ENCODE measurements around the gene ATPAF2. TPM values are rescaled to one million over a fixed set of nuclear protein-coding genes. Genes with fewer than 3 reads are reported as not detected.

ATPAF2 gene
- total RNA-seq, 2 experiments from 2014 or later, result 31.0 to 33.3 TPM

DNA sequence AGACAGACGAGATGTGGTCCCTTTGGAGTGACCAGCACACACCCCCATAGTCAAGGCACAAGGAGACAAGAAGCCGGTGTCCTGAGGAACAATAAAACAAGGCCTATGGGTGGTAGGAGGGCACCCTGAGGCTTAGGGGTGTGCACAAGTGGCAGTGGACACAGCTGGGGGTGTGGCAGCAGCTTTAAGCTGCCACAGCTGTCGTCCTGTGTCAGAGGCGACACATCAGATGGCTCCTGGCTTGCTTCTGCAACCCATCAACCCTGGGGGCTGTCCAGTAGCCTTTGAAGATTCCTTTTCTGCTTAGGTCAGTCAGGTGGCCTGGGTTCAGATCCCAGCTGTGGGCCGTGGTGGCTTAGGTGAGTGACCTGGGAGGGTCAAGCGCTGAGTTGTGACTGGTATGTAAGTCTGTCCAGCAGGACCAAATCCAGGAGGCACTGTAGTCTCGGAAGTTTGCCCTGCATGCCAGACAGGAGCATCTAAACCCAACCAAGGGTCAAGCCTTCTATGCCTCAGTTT lies 50.5 kb downstream of the ATPAF2 start:
- Mint-ChIP-seq H3K36me3 (no peaks in the 10 kb centered on the region), H3K4me1 (no peaks in the 10 kb centered on the region), H3K4me3 (no peak overlapping the region), H3K9me3 (no peaks in the 10 kb centered on the region), H3K27me3 (no peaks in the 10 kb centered on the region), H3K27ac (no peak overlapping the region)
- no peak for DNase-seq

DNA sequence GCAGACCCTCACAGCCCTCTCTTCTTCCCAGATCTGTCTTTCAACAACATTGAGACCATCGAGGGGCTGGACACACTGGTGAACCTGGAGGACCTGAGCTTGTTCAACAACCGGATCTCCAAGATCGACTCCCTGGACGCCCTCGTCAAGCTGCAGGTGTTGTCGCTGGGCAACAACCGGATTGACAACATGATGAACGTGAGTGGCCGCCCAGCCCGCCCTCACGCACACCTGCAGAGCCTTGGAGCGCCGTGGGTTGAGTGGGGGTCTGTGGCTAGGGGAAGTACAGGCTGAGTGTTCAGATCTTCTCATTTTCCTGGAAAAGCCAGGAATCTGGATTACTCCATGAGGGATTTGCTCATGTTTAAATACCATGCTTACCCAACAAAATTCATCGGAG lies 51.1 kb downstream of the ATPAF2 start:
- Mint-ChIP-seq H3K4me1 (no peaks in the 10 kb centered on the region), H3K9me3 (no peaks in the 10 kb centered on the region), H3K27me3 (no peaks in the 10 kb centered on the region), H3K36me3 (no peaks in the 10 kb centered on the region), H3K27ac (no peak overlapping the region), H3K4me3 (no peak overlapping the region)
- no peak for DNase-seq

DNA sequence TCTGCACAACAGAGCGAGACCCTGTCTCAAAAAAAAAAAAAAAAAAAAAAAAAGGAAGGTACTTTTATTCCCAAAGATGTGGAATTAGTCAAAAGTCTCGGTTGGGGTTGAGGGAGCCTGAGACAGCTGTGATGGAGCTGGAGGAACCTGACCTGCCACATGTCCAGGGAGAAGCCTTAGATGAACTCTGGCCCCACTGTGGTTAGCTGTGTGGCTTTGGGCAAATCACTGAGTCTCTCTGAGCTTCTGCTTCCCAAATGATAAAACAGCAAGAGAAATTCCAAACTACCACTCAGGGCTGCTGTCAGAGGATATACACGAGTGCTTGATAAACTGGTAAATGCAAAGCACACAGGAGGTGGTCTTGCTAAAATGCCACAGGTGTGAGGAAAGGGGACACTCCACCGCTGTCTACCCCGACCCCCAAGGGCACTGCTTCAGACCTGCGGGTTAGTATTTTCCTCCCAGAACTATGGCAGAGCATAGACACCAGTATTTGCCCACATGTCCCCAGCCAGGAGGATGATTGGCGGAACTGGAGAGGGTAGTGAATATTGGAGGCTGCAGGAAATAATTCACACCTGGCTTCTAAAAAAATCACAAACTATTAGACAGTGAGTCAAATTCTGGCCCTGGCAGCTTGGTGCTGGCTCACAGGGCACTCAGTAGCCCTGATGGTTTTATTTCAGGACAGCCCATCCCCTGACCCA lies 51.6 kb downstream of the ATPAF2 start:
- no peaks in the 10 kb centered on the region for H3K9me3 Mint-ChIP-seq
- no peak overlapping the region for H3K4me3 Mint-ChIP-seq
- no peak overlapping the region for H3K27ac Mint-ChIP-seq
- no peaks in the 10 kb centered on the region for H3K36me3 Mint-ChIP-seq
- H3K4me1 Mint-ChIP-seq, result no peaks in the 10 kb centered on the region
- DNase-seq, result no peak
- H3K27me3 Mint-ChIP-seq, result no peaks in the 10 kb centered on the region

DNA sequence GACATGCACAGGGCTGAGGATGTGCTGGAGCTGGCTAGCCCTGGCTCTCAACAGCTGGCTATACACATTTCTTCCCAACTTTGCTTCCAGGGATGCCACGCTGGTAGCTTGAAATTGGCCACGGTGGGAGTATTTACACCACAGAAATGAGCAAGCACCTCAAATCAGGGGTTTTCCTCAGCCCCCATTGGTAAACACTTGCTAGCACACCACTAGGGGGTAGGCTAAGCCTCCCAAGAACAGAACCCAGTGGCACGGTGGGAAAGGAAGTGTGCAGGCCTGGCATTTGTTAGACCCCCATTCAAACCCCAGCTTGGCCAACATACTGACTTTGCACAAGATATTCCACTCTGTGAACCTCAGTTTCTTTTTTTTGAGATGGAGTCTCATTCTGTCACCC lies 53.4 kb downstream of the ATPAF2 start:
- Mint-ChIP-seq H3K27ac (no peak overlapping the region), H3K4me3 (no peak overlapping the region), H3K4me1 (no peaks in the 10 kb centered on the region), H3K27me3 (no peaks in the 10 kb centered on the region), H3K9me3 (no peaks in the 10 kb centered on the region), H3K36me3 (no peaks in the 10 kb centered on the region)
- DNase-seq, result peak; percentile 14

DNA sequence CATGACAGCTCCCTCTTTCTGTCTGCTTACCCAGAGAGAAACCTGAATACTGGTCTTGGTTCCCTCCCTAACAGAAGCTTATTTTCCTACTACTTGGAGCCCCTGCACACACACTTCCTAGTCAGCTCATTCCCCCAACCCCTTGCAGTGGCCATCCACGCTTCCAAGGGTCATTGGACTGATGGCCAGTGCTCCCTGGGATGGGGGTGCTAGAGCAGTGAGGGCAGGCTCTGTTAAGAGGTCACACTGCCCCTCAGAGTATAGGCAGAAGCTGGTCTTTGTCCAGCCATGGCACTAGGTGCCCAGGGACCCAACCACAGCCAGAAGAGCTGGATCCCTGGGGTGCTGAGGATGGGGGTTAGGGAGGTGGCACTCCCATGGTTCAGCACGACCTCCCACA lies 53.8 kb downstream of the ATPAF2 start:
- Mint-ChIP-seq H3K27me3 (no peaks in the 10 kb centered on the region), H3K27ac (no peak overlapping the region), H3K4me1 (no peaks in the 10 kb centered on the region), H3K36me3 (no peaks in the 10 kb centered on the region), H3K9me3 (no peaks in the 10 kb centered on the region), H3K4me3 (no peak overlapping the region)
- DNase-seq, result no peak

DNA sequence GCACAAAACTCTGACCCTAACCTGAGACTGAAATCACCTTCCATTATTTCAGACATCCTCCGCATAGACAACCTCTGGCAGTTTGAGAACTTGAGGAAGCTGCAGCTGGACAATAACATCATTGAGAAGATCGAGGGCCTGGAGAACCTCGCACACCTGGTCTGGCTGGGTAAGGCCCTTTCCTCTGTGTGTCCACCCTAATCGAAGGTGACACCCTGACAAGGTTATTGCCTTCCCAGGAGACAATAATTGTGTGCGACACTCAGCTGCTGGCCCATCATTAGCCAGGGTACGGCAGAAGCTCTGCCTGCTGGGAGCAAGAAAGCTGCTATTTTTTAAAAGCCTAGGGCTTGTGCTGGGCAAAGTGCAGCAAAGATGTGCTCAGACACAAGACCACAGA lies 55.2 kb downstream of the ATPAF2 start:
- Mint-ChIP-seq H3K27me3 (no peaks in the 10 kb centered on the region), H3K36me3 (no peaks in the 10 kb centered on the region), H3K4me3 (no peak overlapping the region), H3K4me1 (no peaks in the 10 kb centered on the region), H3K9me3 (no peaks in the 10 kb centered on the region), H3K27ac (no peak overlapping the region)
- no peak for DNase-seq

DNA sequence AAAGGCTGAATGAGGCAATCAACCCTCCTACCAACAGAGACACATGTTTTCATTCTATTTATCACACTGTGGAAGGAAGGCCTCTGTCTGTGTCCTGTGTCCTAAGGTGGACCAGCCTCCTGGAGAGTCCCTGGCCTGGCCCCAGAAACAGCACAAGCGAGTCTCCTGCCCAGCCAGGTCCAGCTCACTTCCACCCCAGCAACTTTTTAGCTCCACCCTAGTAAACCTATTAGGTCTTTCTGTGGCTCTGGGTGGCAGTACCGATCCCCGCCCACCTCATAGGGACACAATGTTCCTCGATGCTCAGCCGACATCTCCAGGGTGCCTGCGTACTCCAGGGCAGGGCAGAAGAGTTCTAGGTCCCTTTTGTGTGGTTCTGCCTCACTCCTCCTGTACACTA lies 55.6 kb downstream of the ATPAF2 start:
- Mint-ChIP-seq H3K27ac (no peak overlapping the region), H3K27me3 (no peaks in the 10 kb centered on the region), H3K4me3 (no peak overlapping the region), H3K4me1 (no peaks in the 10 kb centered on the region), H3K9me3 (no peaks in the 10 kb centered on the region), H3K36me3 (no peaks in the 10 kb centered on the region)
- DNase-seq, result no peak

DNA sequence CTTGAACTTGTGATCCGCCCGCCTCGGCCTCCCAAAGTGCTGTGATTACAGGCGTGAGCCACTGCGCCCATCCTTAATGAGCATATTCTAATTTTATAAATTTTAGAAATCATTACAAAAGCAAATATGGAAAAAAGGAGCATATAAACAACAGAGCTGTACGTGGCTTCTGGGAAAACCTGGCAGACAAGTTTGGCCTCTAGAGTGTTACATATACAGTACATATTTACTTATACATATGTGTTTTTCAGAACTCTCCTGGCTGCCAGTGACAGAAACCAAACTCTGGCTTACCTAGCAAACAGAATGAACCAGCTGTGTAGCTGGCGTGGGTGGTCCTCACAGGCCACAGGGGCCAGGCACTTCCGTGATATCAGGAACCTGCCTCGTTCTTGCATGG lies 56.2 kb downstream of the ATPAF2 start:
- no peaks in the 10 kb centered on the region for H3K36me3 Mint-ChIP-seq
- no peaks in the 10 kb centered on the region for H3K27me3 Mint-ChIP-seq
- H3K9me3 Mint-ChIP-seq, result no peaks in the 10 kb centered on the region
- DNase-seq, result no peak
- H3K4me1 Mint-ChIP-seq, result no peaks in the 10 kb centered on the region
- H3K27ac Mint-ChIP-seq, result no peak overlapping the region
- H3K4me3 Mint-ChIP-seq, result no peak overlapping the region

DNA sequence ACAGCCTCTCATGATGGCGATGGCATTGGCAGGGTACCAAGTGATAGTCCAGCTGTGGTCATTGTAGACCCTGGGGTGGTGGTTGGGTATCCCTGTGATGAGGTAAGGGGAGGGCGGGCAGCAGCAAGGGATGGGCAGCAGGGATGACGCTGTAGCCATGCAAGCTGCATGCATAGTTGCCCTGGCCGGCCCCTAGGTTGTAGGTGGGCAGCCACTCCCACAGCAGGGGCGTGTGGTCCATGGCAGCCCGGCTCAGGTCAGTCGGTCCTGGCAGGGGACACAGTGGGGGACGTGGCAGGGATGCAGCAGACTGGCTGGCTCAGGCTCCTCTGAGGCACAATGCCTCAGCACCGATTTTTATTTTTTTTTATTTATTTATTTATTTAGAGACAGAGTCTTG lies 57.6 kb downstream of the ATPAF2 start:
- H3K4me1 Mint-ChIP-seq, result no peaks in the 10 kb centered on the region
- H3K27me3 Mint-ChIP-seq, result no peaks in the 10 kb centered on the region
- DNase-seq, result no peak
- no peaks in the 10 kb centered on the region for H3K9me3 Mint-ChIP-seq
- H3K36me3 Mint-ChIP-seq, result no peaks in the 10 kb centered on the region
- no peak overlapping the region for H3K4me3 Mint-ChIP-seq
- H3K27ac Mint-ChIP-seq, result no peak overlapping the region

DNA sequence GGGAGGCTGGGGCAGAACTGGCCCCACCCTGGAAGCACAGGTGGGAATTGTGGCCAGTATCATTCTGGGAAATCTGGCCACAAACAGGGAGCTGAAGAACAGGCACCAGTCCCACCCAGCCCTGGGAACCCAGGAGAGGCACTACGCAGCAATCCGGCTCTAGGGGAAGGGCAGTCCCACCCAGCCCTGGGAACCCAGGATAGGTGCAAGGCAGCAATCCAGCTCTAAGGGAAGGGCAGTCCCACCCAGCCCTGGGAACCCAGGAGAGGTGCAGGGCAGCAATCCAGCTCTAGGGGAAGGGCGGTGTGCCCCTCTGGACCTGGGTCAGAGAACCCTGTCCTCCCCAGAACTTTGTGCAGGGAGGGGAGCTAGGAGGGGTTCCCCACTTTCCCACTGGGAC lies 59.2 kb downstream of the ATPAF2 start:
- no peaks in the 10 kb centered on the region for H3K4me1 Mint-ChIP-seq
- no peaks in the 10 kb centered on the region for H3K9me3 Mint-ChIP-seq
- no peak overlapping the region for H3K4me3 Mint-ChIP-seq
- H3K27me3 Mint-ChIP-seq, result no peaks in the 10 kb centered on the region
- no peaks in the 10 kb centered on the region for H3K36me3 Mint-ChIP-seq
- DNase-seq, result no peak
- no peak overlapping the region for H3K27ac Mint-ChIP-seq

DNA sequence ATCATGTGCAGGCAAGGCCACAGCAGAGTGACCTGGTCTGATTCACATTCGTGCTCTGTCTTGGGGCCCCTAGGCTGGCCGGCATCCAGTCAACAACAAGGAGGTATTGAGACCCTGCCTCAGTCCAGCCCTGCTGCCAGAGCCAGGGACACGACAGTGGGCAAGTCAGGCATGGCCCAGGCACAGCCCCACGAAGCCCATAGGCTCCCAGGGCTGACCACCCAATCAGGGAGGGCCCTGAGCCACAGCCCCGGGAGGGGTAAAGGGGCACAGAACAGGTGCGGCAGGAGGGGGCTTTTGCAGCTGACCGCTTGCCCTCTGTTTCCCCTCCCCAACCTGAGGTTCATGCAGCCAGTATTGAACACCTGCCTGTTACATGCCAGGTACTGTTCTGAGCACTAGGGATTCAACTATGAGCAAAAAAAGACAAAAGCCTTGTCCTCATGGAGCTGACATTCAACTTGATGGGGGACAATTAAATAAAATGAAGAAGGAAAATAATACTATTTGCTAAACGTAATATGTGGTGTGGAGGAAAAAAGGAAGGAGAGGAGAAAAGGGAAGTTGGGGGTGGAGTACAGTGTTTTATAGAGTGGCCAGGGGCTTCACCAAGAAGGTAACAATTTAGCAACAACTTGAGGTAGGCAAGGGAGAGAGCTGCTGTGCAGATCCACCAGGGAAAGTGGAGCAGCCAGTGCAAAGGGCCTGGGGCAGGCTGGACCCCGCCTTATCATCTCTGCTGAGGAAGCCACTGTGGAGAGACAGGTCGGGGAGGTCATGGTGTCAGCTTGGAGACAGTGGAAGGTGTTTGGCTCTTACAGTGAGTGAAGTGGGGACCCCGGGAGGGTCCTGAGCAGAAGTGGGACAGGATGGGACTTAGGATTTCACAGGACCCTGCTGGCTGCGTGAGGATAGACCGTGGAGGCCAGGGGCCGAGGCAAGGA lies 60.2 kb downstream of the ATPAF2 start:
- no peaks in the 10 kb centered on the region for H3K9me3 Mint-ChIP-seq
- H3K27ac Mint-ChIP-seq, result no peak overlapping the region
- H3K27me3 Mint-ChIP-seq, result no peaks in the 10 kb centered on the region
- H3K4me1 Mint-ChIP-seq, result peaks cover under 1% of the 10 kb centered on the region
- H3K4me3 Mint-ChIP-seq, result no peak overlapping the region
- no peak for DNase-seq
- no peaks in the 10 kb centered on the region for H3K36me3 Mint-ChIP-seq

DNA sequence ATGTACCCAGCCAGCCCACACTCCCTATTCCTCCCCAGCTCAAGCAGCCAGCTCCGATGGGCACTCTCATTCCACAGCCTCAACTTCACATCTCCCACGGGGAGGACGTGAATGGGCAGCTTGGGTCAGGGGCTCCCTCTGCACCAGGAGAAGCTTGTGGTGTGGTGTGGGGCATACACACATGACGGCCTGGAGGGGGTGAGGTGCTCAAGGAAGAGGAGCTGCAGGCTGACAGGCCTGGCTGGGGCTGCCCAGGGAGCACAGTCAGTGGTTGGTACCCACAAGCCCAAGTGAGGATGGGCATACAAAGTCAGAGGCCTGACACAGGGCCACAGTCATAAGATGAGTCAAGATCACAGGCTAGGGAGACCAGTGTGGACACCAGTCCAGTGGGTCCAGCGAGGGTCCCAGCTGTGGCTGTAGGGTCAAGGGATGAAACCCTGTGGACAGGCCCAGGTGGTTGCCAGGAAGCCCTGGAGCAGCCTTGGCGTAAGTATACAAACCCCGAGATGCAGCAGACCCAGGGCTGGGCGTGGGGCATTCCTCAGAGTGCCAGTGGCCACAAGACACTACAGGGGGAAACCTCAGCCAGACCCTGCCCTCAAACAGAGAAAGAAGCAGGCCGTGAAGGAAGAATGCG lies 61.9 kb downstream of the ATPAF2 start:
- H3K36me3 Mint-ChIP-seq, result no peaks in the 10 kb centered on the region
- H3K9me3 Mint-ChIP-seq, result no peaks in the 10 kb centered on the region
- no peak overlapping the region for H3K27ac Mint-ChIP-seq
- H3K4me1 Mint-ChIP-seq, result peaks cover 4% of the 10 kb centered on the region
- no peak overlapping the region for H3K4me3 Mint-ChIP-seq
- H3K27me3 Mint-ChIP-seq, result no peaks in the 10 kb centered on the region
- DNase-seq, result no peak

DNA sequence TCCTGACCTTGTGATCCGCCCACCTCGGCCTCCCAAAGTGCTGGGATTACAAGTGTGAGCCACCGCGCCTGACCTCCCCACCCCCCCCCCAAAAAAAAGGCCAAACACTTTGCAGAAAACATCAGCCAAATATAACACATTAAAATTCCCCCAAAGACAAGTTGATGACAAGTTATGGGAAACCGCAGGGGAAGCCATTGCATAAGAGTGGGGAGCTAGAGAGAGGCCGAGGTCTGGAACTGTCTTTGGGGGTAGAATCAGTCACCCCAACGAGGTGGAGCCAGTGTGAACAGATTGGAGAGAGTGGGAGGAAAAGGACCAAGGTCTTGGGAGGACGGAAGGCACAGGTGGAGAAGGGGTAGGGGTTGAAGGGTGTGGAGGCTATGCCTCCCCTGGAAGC lies 63.5 kb downstream of the ATPAF2 start:
- Mint-ChIP-seq H3K27me3 (no peaks in the 10 kb centered on the region), H3K27ac (no peak overlapping the region)
- DNase-seq, result no peak

DNA sequence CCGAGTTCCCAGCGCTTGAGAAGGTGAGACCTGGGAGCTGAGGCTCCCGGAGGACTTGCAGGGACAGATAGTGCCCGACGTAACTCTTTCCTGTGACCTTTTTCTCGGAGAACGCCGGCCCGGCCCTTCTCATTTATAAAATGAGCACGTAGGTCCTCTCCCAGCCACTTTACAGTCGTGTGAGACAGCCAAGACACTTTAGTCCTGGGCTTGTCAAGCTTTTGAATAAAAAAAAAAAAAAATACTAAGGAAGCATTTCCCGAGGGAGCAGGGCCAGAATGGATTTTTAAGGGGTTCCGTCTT lies 66.1 kb downstream of the ATPAF2 start:
- peak overlapping the region; percentile 76 for H3K27ac Mint-ChIP-seq
- no peaks in the 10 kb centered on the region for H3K9me3 Mint-ChIP-seq
- H3K4me3 Mint-ChIP-seq, result peak overlapping the region; percentile 91
- no peak for DNase-seq
- H3K36me3 Mint-ChIP-seq, result no peaks in the 10 kb centered on the region
- peaks cover 27% of the 10 kb centered on the region for H3K4me1 Mint-ChIP-seq
- no peaks in the 10 kb centered on the region for H3K27me3 Mint-ChIP-seq

More for the DNA sequence above, 63.5 kb downstream of the ATPAF2 start:
- no peak overlapping the region for H3K4me3 Mint-ChIP-seq
- H3K9me3 Mint-ChIP-seq, result no peaks in the 10 kb centered on the region
- no peaks in the 10 kb centered on the region for H3K36me3 Mint-ChIP-seq
- peaks cover 15% of the 10 kb centered on the region for H3K4me1 Mint-ChIP-seq
